SH-SY5Y (cell line): Measurements from ENCODE around the gene STK17B.

Source experiments
- GATA2 ChIP-seq: IDR thresholded peaks from 2 replicates; pipeline ENCODE4 v1.6.1; 2011; ENCODE audit warnings: mild to moderate bottlenecking, low read depth, low read length
- GATA3 ChIP-seq: IDR thresholded peaks from 2 replicates; pipeline ENCODE4 v1.6.1; 2011; ENCODE audit warnings: low read depth, mild to moderate bottlenecking, low read length, moderate library complexity

GRCh38 chr2:196155575-196155974 lies 15.8 kb downstream of the STK17B start:
- no peak for TF ChIP-seq GATA2
- TF ChIP-seq GATA3 = no peak
